Measurements from ENCODE around the gene GRIK4. TPM values are rescaled to one million over a fixed set of nuclear protein-coding genes. Genes with fewer than 3 reads are reported as not detected.

The GRIK4 gene
- total RNA-seq, 2 experiments from 2014 or later: not detected

DNA sequence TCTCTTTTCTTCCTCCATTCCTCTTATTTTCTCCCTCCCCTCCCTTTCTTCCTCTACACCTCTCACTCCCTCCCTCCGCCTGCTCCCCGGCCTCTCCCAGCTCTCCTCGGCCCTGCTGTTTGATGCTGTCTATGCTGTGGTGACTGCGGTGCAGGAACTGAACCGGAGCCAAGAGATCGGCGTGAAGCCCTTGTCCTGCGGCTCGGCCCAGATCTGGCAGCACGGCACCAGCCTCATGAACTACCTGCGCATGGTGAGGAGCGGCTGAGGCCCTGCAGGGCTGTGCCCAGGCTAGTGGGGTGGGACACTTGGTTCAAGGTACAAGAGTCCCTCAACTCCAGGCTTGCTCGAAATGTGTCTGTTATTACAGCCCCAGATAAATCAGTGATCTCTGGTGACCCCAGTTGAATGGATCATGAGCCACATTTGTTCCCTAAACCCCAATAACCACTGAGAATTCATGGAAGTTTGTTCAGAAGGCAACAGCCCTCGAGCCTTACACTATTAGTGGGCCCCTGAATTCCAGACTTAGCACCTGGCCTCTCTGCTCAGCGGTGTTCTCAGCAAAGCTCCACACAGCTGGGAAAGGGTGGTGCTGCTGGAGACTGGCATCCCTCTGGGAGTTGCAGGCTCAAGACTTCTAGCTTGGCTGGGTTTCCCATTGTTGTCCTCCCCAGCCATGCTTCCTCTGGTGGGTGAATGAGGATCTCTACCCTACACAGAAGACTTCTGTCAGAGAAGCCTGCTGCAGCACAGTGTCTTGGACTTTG lies 362.6 kb downstream of the GRIK4 start:
- CTCF ChIA-PET: no interaction called here
- Mint-ChIP-seq H3K36me3 (no peaks in the 10 kb centered on the region), H3K27ac (no peak overlapping the region), H3K4me3 (no peak overlapping the region), H3K4me1 (ENCODE audit: low read depth) (no peaks in the 10 kb centered on the region), H3K9me3 (peaks cover 6% of the 10 kb centered on the region), H3K27me3 (peaks cover 10% of the 10 kb centered on the region)
- DNase-seq: no peak
- POLR2A ChIA-PET: no interaction called here
- intact Hi-C loops (cut with micrococcal nuclease): no loop called here

DNA sequence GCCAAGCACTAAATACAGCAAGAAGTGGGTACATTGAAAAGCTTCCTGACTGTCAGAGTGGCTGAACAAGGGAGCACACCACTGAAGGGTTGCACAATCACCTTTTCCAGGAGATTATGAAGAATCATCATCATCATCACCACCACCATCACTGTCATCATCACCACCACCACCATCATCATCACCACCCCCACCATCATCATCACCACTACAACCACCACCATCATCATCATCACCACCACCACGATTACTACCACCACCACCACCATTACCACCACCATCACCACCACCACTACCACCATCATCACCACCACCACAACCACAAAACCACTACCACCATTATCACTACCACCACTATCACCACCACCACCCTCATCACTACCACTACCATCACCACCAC lies 364.4 kb downstream of the GRIK4 start:
- no peaks in the 10 kb centered on the region for H3K4me1 Mint-ChIP-seq (ENCODE audit: low read depth)
- POLR2A ChIA-PET: no interaction called here

DNA sequence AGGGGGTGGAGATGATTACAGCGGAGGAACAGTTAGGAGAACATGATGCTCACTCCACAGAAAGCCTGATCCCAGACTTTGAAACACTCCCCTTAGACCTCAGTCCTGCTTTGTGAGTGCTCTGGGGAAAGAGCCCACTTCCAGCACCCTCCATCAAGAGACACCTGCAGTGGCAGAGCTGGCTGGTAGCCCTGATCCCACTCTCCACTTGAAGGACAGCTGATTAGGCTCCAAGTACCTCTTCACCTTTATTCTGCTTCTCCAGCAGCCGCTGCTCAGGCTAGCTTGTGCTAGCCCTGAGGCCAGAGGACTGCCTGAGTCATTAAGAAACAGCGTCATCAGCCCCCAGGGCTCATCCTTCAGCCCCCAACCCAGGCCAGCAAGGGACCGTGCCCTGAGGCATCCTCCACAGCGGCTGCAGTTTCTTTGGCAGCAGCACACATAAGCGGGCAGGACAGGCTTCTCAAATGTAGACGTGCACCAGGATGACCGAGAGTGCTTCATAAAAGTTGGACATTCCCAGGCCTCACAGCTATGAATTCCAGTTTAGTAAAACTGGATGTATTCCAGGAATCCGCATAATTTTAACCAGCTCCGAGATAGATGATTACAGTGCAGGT lies 366.3 kb downstream of the GRIK4 start:
- ChIA-PET CTCF (no interaction called here), POLR2A (no interaction called here)
- no peak overlapping the region for H3K4me3 Mint-ChIP-seq
- no peaks in the 10 kb centered on the region for H3K4me1 Mint-ChIP-seq (ENCODE audit: low read depth)
- H3K36me3 Mint-ChIP-seq: no peaks in the 10 kb centered on the region
- H3K9me3 Mint-ChIP-seq: peaks cover 6% of the 10 kb centered on the region
- H3K27ac Mint-ChIP-seq: no peak overlapping the region
- DNase-seq: no peak
- H3K27me3 Mint-ChIP-seq: peaks cover 11% of the 10 kb centered on the region
- intact Hi-C loops (cut with micrococcal nuclease): no loop called here

More for the DNA sequence above, 364.4 kb downstream of the GRIK4 start:
- H3K27ac Mint-ChIP-seq: no peak overlapping the region
- H3K9me3 Mint-ChIP-seq: peaks cover 6% of the 10 kb centered on the region
- DNase-seq: no peak
- H3K36me3 Mint-ChIP-seq: no peaks in the 10 kb centered on the region
- CTCF ChIA-PET: no interaction called here
- no peak overlapping the region for H3K4me3 Mint-ChIP-seq
- H3K27me3 Mint-ChIP-seq: peaks cover 10% of the 10 kb centered on the region
- intact Hi-C loops (cut with micrococcal nuclease): no loop called here

DNA sequence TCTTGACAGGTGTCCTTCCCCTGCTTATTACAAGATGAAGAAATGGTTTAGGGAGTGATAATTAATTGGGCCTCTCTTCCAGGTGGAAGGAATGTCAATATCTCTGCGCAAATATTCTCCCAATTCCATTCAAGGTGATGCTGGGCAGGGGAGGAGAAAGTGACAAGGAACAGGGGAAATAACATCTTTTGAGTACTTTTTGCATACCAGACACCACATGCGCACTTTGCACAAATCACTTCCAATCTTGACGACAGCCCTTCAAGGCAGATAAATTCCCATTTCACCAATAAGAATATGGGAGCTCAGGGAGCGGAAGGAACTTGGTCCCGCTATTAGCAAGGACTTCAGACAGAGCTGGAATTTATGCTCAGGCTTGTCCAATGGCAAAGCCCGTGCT lies 367.2 kb downstream of the GRIK4 start:
- no peak overlapping the region for H3K4me3 Mint-ChIP-seq
- no peak overlapping the region for H3K27ac Mint-ChIP-seq
- peaks cover 6% of the 10 kb centered on the region for H3K9me3 Mint-ChIP-seq
- intact Hi-C loops (cut with micrococcal nuclease): no loop called here
- no peaks in the 10 kb centered on the region for H3K4me1 Mint-ChIP-seq (ENCODE audit: low read depth)
- no peak for DNase-seq
- POLR2A ChIA-PET: no interaction called here
- no peaks in the 10 kb centered on the region for H3K36me3 Mint-ChIP-seq
- CTCF ChIA-PET: no interaction called here
- peaks cover 9% of the 10 kb centered on the region for H3K27me3 Mint-ChIP-seq

DNA sequence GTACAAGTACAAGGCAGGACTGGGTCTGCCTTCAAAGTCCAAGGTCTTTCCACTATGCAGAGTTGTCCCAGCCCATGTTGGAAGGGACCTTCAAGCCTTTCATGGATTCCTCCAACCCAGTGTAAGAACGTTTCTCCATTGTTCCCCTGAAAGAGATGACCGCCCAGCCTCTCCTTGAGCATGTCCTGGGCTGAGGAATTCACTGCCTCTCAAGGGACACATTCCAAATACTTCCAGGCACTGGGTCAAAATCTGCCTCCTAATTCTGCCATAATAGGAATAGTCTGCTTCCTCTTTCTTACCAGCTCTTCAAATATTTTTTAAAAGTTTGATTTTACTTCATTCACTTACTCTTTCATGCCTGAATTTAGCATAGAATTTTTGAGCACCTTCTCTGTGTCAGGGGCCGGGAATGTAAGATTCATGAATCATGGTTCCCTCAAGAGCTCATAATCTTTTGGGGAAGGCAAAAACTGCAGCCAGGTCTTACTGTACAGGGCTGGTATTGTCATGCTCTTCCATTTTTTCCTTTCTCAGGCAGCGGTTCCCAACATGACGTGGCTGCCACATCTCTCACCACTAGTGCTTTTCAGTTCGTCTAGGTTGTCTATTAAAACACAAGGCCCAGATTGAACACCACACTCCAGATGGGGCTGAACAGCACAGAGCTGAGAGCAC lies 369.1 kb downstream of the GRIK4 start:
- no peak overlapping the region for H3K27ac Mint-ChIP-seq
- no peaks in the 10 kb centered on the region for H3K4me1 Mint-ChIP-seq (ENCODE audit: low read depth)
- no peak overlapping the region for H3K4me3 Mint-ChIP-seq
- ChIA-PET CTCF (no interaction called here), POLR2A (no interaction called here)
- H3K9me3 Mint-ChIP-seq: peaks cover 6% of the 10 kb centered on the region
- intact Hi-C loops (cut with micrococcal nuclease): no loop called here
- H3K36me3 Mint-ChIP-seq: no peaks in the 10 kb centered on the region
- no peak for DNase-seq
- H3K27me3 Mint-ChIP-seq: peaks cover 13% of the 10 kb centered on the region

DNA sequence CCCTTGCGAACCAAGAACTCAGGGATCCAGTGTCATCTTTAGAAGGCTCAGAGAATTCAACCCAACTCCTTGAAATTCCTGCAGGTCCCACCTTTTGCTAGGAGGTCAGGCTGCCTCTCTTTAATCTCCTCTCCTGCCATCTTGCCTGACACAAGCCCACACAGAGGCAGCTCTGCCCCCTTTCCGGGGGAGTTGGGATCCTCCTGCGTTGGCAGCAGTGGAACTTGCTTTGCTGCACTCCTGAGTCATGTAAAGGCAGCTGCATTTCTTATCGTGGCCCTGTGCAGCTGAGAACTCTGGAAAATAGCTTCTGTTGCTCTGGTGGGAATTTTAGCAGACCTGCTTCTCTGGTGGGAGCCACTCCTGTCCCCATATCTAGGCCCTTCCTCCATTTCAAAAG lies 370.0 kb downstream of the GRIK4 start:
- no peaks in the 10 kb centered on the region for H3K4me1 Mint-ChIP-seq (ENCODE audit: low read depth)
- no peak overlapping the region for H3K4me3 Mint-ChIP-seq
- peaks cover 16% of the 10 kb centered on the region for H3K27me3 Mint-ChIP-seq
- no peak overlapping the region for H3K27ac Mint-ChIP-seq
- H3K36me3 Mint-ChIP-seq: no peaks in the 10 kb centered on the region
- H3K9me3 Mint-ChIP-seq: no peaks in the 10 kb centered on the region
- CTCF ChIA-PET: no interaction called here
- intact Hi-C loops (cut with micrococcal nuclease): no loop called here
- no peak for DNase-seq
- POLR2A ChIA-PET: no interaction called here

DNA sequence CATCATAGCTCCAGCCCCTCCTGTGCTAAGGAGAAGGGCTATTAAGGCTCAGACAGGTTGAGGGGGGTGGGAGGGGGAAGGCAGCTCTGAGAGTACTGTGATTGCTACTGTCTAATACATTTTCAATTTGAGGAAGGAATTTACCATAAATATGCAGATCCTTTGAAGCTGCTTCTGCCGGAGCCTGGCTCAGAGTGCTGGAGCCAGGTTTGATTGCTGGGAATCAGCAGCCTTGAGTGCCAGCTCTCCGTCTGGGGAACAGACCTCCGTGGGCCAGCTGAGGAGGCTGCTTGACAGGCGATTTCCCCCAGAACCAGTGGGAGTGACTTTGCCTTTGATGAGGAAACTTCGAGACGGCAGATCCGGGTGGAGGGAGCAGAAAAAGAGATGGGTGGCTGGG lies 370.6 kb downstream of the GRIK4 start:
- H3K36me3 Mint-ChIP-seq: no peaks in the 10 kb centered on the region
- POLR2A ChIA-PET: no interaction called here
- H3K27me3 Mint-ChIP-seq: peaks cover 20% of the 10 kb centered on the region
- no peak for DNase-seq
- intact Hi-C loops (cut with micrococcal nuclease): no loop called here
- H3K4me1 Mint-ChIP-seq (ENCODE audit: low read depth): no peaks in the 10 kb centered on the region
- H3K4me3 Mint-ChIP-seq: no peak overlapping the region
- H3K27ac Mint-ChIP-seq: no peak overlapping the region
- CTCF ChIA-PET: no interaction called here
- H3K9me3 Mint-ChIP-seq: no peaks in the 10 kb centered on the region

DNA sequence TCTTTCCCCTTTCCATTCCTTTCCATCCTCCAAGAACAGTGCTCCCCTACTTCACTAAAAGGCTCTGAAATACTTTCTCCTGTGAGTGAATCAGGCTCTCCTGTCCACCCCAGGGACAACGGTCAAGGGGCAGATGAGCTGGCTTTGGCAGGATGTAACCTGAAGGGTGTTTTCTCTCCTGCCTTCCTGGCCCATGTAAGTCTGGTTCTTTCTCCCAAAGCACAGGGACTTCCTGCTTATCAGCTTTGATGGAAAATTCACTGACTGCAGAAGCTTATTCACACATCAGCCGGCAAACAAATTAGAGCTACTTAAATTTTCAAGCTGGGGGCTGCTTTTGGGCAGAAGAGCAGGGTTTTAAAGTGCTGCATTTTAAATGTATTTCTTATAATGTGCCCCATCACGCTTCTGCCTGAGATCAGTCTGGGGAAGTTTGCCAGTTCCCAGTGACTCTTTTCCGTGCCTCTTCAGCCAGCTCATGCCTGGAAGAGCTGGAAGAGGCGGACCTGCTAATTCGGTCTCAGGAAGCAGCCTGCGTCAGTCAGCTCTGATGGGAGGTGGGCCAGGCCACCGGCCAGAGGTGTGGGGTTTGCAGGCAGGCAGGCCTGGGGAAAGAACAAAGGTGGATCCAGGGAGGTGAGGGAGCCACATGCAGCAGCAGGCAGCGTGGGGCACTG lies 372.0 kb downstream of the GRIK4 start:
- ChIA-PET CTCF (no interaction called here), POLR2A (no interaction called here)
- Mint-ChIP-seq H3K27ac (no peak overlapping the region), H3K27me3 (peaks cover 22% of the 10 kb centered on the region), H3K4me3 (no peak overlapping the region), H3K36me3 (no peaks in the 10 kb centered on the region), H3K9me3 (no peaks in the 10 kb centered on the region), H3K4me1 (ENCODE audit: low read depth) (no peaks in the 10 kb centered on the region)
- intact Hi-C loops (cut with micrococcal nuclease): no loop called here
- no peak for DNase-seq

DNA sequence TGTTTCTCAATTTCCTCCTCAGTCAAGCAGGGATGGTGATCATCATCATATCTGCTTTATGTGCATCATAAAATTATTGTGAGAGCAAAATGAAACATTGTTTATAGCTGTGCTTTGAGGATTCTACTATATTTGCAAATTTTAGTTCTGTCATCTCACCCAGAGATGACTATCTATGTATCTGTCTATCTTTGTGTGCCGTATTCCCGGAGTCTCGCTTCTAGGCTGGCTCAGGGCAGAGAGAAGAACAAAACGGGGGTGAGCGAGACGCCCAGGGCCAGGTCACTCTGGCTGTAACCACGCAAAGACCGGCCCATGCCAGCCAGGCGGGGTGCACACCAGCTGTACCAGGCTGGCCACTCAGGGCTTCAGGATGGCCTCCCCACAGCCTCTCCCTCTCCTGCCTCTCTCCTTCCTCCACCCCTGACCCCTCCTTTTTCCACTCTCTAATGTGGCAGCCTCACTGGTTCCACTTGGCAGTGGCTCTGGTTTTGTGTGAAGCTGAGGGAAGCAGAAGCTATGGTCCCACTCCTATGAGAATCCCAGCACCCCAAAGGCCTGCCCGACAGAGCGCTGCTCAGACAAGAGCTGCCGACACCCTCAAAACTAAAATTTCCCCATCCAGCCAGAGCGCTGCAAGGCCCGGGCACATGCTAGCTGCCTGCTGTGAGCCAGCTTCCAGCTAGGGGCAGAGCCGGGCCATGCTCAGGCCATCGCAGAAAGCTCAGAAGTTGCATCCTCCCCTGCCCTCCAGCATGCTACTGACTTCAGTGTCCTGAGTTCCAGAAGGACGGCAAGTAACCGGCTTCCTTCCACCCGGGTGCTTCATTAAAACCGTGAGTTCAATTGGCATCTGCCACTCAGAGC lies 372.8 kb downstream of the GRIK4 start:
- intact Hi-C loops (cut with micrococcal nuclease): no loop called here
- no peak for DNase-seq
- no peaks in the 10 kb centered on the region for H3K9me3 Mint-ChIP-seq

DNA sequence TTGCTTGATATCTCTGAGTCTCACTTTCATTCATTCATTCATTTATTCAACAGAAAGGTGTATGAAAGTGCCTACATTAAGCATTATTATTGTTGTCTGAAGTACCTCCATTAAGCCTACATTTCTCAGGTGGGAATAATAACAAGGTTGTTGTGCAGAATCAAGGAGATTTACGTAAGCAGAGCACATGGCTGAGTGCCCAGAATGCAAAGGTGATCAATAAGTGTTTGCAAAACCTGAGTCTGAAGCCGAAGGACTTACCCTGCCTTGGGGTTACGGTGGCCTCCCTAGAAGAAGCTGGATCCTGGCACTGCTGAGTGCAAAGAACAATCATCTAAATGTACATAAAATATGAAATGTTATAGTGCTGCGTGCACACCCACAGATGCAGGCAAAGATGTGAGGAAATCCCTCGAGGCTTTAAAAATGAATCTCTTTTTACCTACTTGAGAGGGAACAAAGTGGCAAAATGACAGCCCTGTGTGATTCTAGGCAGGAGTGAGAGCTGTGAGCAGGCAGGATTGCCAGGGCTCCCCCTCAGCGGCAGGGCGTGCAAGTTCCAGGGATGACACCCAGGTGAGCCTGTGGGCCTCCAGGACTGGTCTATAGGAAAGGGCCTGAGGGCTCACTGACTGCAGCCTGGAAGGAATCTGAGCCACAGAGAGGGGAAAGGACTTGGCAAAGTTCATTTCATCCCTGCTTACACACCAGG lies 379.2 kb downstream of the GRIK4 start:
- H3K4me1 Mint-ChIP-seq (ENCODE audit: low read depth): no peaks in the 10 kb centered on the region
- H3K9me3 Mint-ChIP-seq: no peaks in the 10 kb centered on the region
- H3K27me3 Mint-ChIP-seq: peaks cover 9% of the 10 kb centered on the region
- intact Hi-C loops (cut with micrococcal nuclease): no loop called here
- CTCF ChIA-PET: no interaction called here
- POLR2A ChIA-PET: no interaction called here
- H3K36me3 Mint-ChIP-seq: no peaks in the 10 kb centered on the region
- DNase-seq: no peak
- no peak overlapping the region for H3K27ac Mint-ChIP-seq
- H3K4me3 Mint-ChIP-seq: no peak overlapping the region

More for the DNA sequence above, 372.8 kb downstream of the GRIK4 start:
- Mint-ChIP-seq H3K27me3 (peaks cover 22% of the 10 kb centered on the region), H3K4me1 (ENCODE audit: low read depth) (no peaks in the 10 kb centered on the region), H3K27ac (no peak overlapping the region), H3K36me3 (no peaks in the 10 kb centered on the region), H3K4me3 (no peak overlapping the region)
- ChIA-PET CTCF (no interaction called here), POLR2A (no interaction called here)

DNA sequence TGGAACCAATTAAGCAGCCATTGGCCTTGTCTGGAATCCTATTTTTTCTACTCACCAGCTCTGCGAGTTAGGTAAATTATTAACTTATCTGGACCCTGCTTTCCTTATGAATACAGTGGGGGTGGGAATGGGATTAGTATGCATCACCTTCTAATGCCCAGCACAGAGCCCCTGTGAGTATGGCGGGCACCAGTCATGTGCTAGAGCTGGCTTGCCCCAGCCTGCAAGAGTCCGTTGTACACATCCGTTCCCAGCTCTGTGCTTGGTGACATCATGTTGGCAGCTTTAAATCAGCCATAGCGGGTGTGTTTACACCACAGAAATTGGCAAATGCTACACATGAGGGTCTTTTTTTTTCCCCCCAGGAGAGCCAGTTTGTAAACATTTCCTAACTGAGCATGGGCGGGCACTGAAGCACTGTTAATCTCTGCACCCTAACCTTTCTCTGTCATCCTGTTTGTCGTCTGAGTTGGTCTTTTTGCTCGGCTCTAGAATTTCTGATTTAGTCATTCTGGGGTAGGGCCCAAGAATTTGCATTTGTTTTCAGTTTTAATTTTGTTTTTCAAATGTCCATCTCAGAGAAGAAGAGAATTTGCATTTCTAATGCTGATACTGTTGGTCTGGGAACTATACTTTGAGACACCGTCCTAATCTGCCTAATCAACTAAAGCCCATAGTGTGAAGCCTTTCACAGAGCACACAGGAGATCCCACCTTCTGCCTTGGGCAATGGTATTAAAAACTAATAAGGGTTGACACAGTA lies 382.1 kb downstream of the GRIK4 start:
- no peak for DNase-seq
- no peaks in the 10 kb centered on the region for H3K4me1 Mint-ChIP-seq (ENCODE audit: low read depth)
- intact Hi-C loops (cut with micrococcal nuclease): no loop called here
- H3K27me3 Mint-ChIP-seq: no peaks in the 10 kb centered on the region
- no peaks in the 10 kb centered on the region for H3K9me3 Mint-ChIP-seq
- CTCF ChIA-PET: no interaction called here
- POLR2A ChIA-PET: no interaction called here
- H3K4me3 Mint-ChIP-seq: no peak overlapping the region
- no peak overlapping the region for H3K27ac Mint-ChIP-seq
- H3K36me3 Mint-ChIP-seq: no peaks in the 10 kb centered on the region

Measured in activated CD4-positive, alpha-beta memory T cell treated with anti-CD3 and anti-CD28 coated beads for 36 hours (primary cell).